ENCODE data around the gene TEX51.

Gene TEX51

DNA sequence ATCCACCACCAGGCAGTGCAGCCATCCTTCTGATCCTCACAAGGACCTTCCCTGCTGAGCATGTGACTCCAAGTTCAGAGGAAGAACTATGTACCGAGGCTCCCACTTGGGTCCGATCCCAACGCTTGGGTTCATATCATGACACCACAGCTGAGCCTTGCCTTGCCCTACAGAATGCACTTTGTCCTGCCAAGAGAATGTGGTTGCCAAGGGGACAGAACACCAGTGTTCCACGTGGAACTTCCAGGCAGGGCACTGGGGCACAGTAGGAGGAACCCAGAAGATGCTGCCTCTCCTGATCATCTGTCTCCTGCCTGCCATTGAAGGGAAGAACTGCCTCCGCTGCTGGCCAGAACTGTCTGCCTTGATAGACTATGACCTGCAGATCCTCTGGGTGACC lies at the start of gene TEX51:
TEX51 (plus strand) TSS at position 255 of the 400 bp plus-strand sequence; CDS start at position 284, 29 bp downstream.
- Mint-ChIP-seq H3K27me3 (peaks cover 6% of the 10 kb centered on the region), H3K4me1 (no peaks in the 10 kb centered on the region), H3K36me3 (ENCODE audit: low read depth) (no peaks in the 10 kb centered on the region), H3K4me3 (no peak within 1 kb of the TSS), H3K9me3 (no peaks in the 10 kb centered on the region), H3K27ac (no peak within 1 kb of the TSS)
- ATAC-seq (no peak), DNase-seq (no peak)

DNA sequence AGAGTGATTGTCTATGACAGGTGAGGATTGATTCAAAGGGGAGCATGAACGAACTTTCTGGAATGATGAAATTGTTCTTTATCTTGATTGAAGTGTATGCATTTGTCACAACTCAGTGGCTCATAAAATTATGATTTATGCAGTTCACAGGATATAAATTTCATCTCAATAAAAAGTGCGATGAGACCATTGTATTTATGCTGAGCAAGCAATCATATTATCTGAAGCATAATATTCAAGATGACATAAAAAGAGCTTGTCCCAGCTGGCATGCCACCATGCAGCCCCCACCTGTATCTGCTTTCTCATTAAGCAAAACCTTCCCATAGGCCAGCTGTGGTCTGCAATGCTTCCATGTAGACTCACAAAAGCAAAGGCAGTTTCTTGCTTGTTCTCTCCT lies 49.6 kb upstream of the TEX51 start:
- DNase-seq, result no peak
- no peaks in the 10 kb centered on the region for H3K36me3 Mint-ChIP-seq (ENCODE audit: low read depth)
- H3K4me3 Mint-ChIP-seq, result no peak overlapping the region
- no peak for ATAC-seq
- peaks cover 1% of the 10 kb centered on the region for H3K27me3 Mint-ChIP-seq
- no peaks in the 10 kb centered on the region for H3K9me3 Mint-ChIP-seq
- no peak overlapping the region for H3K27ac Mint-ChIP-seq
- H3K4me1 Mint-ChIP-seq, result no peaks in the 10 kb centered on the region

DNA sequence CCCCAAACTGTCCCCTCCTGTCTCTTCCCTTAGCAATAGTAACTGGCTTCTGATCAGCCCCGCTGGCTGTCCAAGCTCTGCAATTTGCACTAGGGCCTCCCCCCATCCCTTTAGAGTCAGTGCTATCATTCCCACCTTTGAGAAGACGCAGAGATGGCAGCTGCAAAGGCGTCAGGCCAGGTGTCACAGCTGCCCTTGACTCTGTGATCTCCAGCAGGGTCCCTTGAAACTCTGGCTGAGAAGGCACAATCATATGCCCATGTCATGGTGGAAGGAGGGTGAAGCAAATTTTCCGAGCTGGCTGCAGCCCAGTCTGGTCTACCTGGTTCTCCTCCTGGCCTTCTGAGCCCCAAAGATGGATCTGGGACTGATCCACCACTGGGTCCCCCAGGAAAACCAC lies 49.2 kb upstream of the TEX51 start:
- H3K4me1 Mint-ChIP-seq, result no peaks in the 10 kb centered on the region
- H3K27ac Mint-ChIP-seq, result no peak overlapping the region
- DNase-seq (no peak), ATAC-seq (no peak)
- no peaks in the 10 kb centered on the region for H3K36me3 Mint-ChIP-seq (ENCODE audit: low read depth)
- H3K4me3 Mint-ChIP-seq, result no peak overlapping the region
- peaks cover 2% of the 10 kb centered on the region for H3K27me3 Mint-ChIP-seq
- H3K9me3 Mint-ChIP-seq, result no peaks in the 10 kb centered on the region

DNA sequence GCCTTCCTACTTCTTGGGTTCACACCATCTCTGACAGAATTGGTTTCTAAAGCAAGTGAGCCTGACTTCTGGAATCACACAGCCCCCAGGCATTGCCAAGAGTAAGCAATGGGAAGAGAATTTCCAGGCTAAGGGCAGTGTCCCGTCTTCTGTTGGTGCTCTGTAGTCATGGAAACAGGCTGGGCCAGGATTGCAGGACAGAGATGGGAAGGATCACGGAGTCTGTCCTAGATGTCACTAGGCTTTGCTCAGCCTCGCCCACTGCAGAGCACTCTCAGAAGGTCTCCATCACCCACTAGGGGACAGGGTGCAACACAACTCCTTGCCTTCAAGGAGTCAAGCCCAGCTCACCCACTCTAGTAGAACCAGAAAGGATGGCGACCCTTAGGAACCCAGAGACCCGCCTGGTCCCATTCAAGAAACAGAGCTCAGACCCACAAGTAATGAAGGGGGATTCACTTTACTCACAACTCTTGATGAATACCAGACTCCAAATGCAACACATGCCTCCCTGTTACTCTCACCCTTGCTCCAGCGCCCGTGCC lies 48.6 kb upstream of the TEX51 start:
- no peak for ATAC-seq
- Mint-ChIP-seq H3K27me3 (peaks cover 3% of the 10 kb centered on the region), H3K9me3 (no peaks in the 10 kb centered on the region), H3K4me1 (no peaks in the 10 kb centered on the region), H3K27ac (no peak overlapping the region), H3K4me3 (no peak overlapping the region), H3K36me3 (ENCODE audit: low read depth) (no peaks in the 10 kb centered on the region)
- DNase-seq, result no peak

DNA sequence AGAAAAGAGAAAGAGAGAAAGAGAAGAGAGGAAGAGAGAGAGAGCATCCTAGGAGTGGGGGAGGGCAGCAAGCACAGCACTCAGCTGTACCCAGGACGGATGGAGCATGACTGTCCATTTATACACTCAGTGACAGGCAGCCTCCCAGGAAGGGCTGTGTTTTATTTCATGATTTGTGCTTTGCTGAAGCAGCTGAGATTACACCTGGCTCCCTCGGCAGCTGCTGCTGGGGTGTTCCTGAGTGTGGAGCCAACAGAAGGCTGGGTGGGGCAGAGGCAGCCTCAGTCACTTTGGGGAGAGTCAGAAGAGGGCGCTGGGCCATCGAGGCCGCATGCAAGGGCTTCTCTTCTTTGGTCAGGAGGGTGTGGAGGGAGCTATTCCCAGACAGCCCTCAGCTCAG lies 47.8 kb upstream of the TEX51 start:
- H3K36me3 Mint-ChIP-seq (ENCODE audit: low read depth), result no peaks in the 10 kb centered on the region
- H3K4me1 Mint-ChIP-seq, result no peaks in the 10 kb centered on the region
- no peaks in the 10 kb centered on the region for H3K9me3 Mint-ChIP-seq
- no peak overlapping the region for H3K27ac Mint-ChIP-seq
- H3K4me3 Mint-ChIP-seq, result no peak overlapping the region
- ATAC-seq (no peak), DNase-seq (no peak)
- peaks cover 3% of the 10 kb centered on the region for H3K27me3 Mint-ChIP-seq

DNA sequence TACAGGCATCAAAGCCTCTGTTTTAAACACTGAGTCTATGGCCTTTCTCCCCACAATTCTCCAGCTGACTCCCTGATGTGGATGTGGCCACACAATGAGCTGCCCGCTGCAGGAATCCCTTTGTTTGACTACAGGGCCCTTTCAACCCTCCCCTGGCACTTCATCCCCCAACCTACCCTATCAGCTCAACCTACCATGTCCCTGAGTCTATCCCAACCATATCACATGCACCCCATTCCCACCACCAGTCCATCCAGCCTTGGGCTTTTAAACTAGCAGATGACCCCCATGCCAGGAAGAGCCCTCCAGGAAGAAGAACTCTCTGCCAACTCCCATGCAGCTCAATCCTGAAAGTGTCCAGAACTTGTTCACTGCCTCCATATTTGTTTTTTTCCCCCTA lies 46.9 kb upstream of the TEX51 start:
- ATAC-seq (no peak), DNase-seq (no peak)
- Mint-ChIP-seq H3K4me1 (no peaks in the 10 kb centered on the region), H3K27ac (no peak overlapping the region), H3K4me3 (no peak overlapping the region), H3K36me3 (ENCODE audit: low read depth) (no peaks in the 10 kb centered on the region), H3K9me3 (no peaks in the 10 kb centered on the region), H3K27me3 (peaks cover 3% of the 10 kb centered on the region)

DNA sequence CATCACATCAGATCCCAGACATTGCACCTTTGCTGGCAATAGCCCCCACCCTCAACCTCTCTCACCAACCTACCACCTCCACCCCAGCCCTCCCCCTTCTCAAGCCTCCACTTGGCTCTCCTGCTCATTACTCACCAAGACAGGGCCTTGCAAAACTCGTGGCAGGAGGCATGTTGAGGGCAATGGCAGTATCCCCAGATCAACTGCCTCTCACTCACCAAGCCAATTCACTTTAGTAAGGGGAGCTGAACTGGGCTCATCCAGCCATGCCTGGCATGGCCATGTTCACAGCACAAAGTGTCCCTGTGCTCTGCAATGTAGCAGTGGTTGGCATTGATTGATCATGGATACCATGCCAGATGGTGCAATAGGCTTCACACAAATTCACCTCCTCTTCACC lies 46.3 kb upstream of the TEX51 start:
- Mint-ChIP-seq H3K9me3 (no peaks in the 10 kb centered on the region), H3K4me3 (no peak overlapping the region), H3K27ac (no peak overlapping the region), H3K27me3 (peaks cover 3% of the 10 kb centered on the region), H3K4me1 (no peaks in the 10 kb centered on the region), H3K36me3 (ENCODE audit: low read depth) (no peaks in the 10 kb centered on the region)
- DNase-seq (no peak), ATAC-seq (no peak)

DNA sequence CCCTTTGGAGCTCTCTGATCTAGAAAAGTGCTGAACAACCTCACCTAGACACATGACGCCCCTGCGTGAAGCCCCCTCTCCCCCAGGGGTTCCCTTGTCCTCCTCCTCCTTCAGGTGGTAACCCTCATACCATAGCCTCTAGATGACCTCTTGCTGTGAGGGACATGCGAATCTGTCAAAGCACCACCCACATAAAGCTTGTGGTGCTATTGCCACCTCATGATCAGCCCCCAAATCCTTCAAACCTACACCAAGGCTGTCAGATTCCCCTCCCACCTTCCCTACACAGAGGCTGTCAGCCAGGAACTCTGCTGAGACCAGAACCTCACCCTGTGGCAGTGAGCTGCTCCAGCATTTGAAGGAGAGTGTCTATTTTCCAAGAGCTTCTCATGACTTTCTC lies 43.1 kb upstream of the TEX51 start:
- DNase-seq (no peak), ATAC-seq (no peak)
- Mint-ChIP-seq H3K9me3 (no peaks in the 10 kb centered on the region), H3K4me1 (no peaks in the 10 kb centered on the region), H3K27ac (no peak overlapping the region), H3K36me3 (ENCODE audit: low read depth) (no peaks in the 10 kb centered on the region), H3K4me3 (no peak overlapping the region), H3K27me3 (peaks cover 3% of the 10 kb centered on the region)

DNA sequence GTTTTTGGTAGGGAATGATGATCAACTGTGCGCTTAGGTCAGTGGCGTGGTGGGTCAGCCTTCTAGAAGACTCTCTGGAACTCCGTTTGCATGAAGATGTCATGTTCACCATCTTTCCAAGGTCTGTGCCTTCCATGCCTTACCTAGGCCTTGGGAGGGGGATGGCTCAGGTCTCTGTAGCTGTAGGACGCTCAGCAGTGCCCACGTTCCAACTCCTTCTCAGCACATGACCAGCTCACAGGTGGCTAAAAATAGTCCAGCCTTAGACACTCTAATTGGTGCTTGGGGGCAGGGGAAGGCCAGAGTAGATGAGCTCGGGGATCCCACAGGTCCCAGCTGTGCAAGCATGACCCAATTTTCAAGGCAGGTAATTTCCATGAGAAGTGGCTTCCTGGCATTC lies 42.3 kb upstream of the TEX51 start:
- H3K36me3 Mint-ChIP-seq (ENCODE audit: low read depth), result no peaks in the 10 kb centered on the region
- ATAC-seq, result no peak
- no peak overlapping the region for H3K4me3 Mint-ChIP-seq
- no peak for DNase-seq
- H3K27me3 Mint-ChIP-seq, result peaks cover 3% of the 10 kb centered on the region
- no peak overlapping the region for H3K27ac Mint-ChIP-seq
- no peaks in the 10 kb centered on the region for H3K9me3 Mint-ChIP-seq
- H3K4me1 Mint-ChIP-seq, result no peaks in the 10 kb centered on the region

DNA sequence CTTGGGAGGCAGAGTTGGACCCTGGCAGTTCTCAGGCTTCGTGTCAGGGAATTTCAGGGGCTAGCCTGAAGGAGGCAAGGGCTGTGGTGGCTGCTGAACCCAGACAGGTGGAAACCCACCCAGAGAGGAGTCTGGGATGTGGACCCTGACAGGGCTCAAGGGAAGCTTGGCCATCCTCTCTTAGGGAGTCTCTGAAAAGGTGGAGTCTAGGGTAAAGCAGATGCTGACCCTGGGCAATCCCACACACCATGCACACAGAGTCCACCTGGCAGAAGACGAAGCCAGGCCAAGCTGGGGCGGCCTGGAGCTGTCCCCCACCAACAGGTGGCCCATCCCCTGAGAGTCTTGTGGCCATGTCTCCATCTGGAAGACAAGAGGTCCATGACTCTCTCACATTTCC lies 41.2 kb upstream of the TEX51 start:
- Mint-ChIP-seq H3K27ac (no peak overlapping the region), H3K9me3 (no peaks in the 10 kb centered on the region), H3K4me1 (no peaks in the 10 kb centered on the region), H3K27me3 (peaks cover 3% of the 10 kb centered on the region), H3K36me3 (ENCODE audit: low read depth) (no peaks in the 10 kb centered on the region), H3K4me3 (no peak overlapping the region)
- ATAC-seq (no peak), DNase-seq (no peak)

DNA sequence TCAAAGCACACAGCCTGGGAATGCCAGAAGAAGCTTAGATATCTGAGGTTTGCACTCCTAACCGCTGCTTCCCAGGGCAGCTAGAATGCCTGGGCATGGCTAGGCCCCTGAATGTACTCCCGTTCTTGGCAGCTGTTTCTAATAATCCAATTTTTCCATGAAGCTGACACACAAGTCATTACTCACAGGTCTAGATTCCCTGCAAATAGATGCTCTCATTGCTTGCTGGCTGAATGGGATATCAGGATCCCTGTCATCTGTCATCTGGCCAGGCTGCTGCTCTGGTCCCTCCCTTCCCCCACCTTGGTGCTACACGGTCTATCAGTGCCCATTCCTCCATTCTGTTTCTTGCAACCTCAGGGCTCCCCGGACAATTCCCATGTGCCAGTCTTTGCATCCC lies 40.7 kb upstream of the TEX51 start:
- Mint-ChIP-seq H3K9me3 (no peaks in the 10 kb centered on the region), H3K27me3 (peaks cover 5% of the 10 kb centered on the region), H3K27ac (no peak overlapping the region), H3K36me3 (ENCODE audit: low read depth) (no peaks in the 10 kb centered on the region), H3K4me1 (no peaks in the 10 kb centered on the region), H3K4me3 (no peak overlapping the region)
- DNase-seq (no peak), ATAC-seq (no peak)

DNA sequence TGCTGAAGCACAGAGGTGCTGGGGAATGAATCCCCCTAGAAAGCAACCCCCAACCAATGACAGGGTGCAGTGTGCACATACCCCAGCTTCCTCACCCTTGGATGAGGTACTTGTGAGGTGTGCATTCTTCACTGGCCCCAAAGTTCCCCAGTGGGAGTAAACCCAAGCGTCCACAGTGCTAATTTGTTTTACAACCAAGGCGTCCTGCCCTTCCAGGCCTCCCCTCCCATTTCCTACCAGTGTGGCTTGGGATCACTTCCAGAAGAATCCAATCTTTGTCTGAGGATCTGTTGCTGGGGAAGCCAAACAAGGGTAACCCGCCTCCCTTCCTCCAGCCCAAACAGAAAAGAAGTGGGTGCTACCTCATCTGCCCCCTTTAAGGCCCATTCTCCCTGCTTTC lies 40.3 kb upstream of the TEX51 start:
- DNase-seq (no peak), ATAC-seq (no peak)
- no peaks in the 10 kb centered on the region for H3K9me3 Mint-ChIP-seq
- no peak overlapping the region for H3K4me3 Mint-ChIP-seq
- H3K4me1 Mint-ChIP-seq, result no peaks in the 10 kb centered on the region
- no peaks in the 10 kb centered on the region for H3K36me3 Mint-ChIP-seq (ENCODE audit: low read depth)
- H3K27me3 Mint-ChIP-seq, result peaks cover 5% of the 10 kb centered on the region
- no peak overlapping the region for H3K27ac Mint-ChIP-seq

DNA sequence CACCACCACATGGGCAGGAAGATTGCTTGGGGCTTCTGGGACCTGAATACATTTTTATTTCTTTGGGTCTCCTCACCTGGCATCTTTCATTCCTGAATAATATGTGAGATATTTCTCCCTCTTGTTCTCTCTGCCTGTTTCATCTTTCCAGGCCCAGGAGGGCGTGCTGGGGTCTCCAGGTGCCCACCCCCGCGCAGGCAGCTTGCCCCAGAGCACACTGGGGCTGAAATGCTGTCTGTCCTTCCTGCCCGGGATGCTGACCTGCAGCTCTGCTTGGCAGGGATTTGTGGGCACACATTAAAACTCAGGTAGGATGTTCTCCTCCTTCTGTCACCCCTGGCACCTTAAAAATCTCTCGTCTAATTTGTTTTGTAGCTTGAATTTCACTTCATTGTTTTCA lies 39.7 kb upstream of the TEX51 start:
- no peaks in the 10 kb centered on the region for H3K36me3 Mint-ChIP-seq (ENCODE audit: low read depth)
- ATAC-seq, result no peak
- no peak overlapping the region for H3K4me3 Mint-ChIP-seq
- H3K27ac Mint-ChIP-seq, result no peak overlapping the region
- no peaks in the 10 kb centered on the region for H3K9me3 Mint-ChIP-seq
- H3K4me1 Mint-ChIP-seq, result no peaks in the 10 kb centered on the region
- H3K27me3 Mint-ChIP-seq, result peaks cover 5% of the 10 kb centered on the region
- no peak for DNase-seq

DNA sequence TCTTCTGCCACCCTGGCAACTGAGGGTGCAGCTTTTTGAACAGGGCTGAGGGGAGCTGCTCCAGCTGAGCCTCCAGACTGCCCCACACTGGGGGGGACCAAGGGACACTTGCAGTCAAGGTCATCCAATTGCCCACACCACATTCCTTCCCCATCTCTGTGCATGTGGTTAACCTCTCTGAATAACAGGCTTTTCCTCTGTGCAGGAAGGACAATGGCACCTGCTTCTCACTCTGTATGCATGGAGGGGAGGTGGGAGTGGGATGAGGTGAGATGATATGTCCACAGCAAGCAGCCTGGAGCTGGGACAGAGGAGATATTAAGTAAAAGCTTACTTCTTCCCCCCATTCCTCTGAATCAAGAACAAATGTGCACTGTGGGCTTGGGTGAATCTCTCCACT lies 39.1 kb upstream of the TEX51 start:
- ATAC-seq (no peak), DNase-seq (no peak)
- no peaks in the 10 kb centered on the region for H3K36me3 Mint-ChIP-seq (ENCODE audit: low read depth)
- peaks cover 3% of the 10 kb centered on the region for H3K27me3 Mint-ChIP-seq
- H3K4me1 Mint-ChIP-seq, result no peaks in the 10 kb centered on the region
- no peaks in the 10 kb centered on the region for H3K9me3 Mint-ChIP-seq
- H3K27ac Mint-ChIP-seq, result no peak overlapping the region
- H3K4me3 Mint-ChIP-seq, result no peak overlapping the region

DNA sequence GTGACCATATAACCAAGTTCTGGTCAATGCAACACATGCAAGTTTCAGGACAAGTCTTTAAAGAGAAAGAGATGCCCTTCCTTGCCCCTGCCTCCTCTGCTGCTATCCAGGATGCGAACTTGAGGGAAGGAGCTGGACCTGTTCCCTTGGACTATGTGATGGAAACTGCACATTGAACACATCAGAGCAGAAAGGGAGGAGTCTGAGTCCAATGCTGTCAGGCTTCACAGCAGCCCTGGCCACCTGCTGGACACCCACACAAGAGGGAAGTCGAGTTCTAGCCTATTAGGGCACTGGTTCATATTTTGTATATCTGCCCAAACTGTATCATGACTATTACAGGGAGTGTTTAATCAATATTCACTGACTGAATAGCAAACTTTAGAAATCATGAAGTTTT lies 38.3 kb upstream of the TEX51 start:
- DNase-seq, result no peak
- Mint-ChIP-seq H3K36me3 (ENCODE audit: low read depth) (no peaks in the 10 kb centered on the region), H3K9me3 (no peaks in the 10 kb centered on the region)

DNA sequence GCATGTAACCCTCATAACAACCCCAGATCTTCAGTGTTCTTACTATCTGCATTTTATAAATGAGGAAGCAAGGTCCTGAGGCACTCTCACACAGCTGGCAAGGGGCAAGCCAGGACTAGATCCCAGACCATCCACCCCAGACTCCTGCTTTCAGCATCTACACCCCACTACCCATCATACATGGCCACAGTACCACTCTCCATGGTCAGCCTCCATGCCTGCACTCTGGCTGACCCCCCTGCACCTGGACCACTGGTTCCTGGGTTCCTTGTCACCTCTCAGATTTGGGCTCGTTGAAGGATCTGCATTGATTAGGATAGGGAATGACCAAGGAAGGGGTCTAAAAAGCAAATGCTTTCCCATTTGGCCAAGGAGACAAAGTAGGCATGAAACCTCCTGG lies 36.0 kb upstream of the TEX51 start:
- no peak for DNase-seq
- ATAC-seq, result no peak
- Mint-ChIP-seq H3K27me3 (peaks cover 10% of the 10 kb centered on the region), H3K9me3 (peaks cover 3% of the 10 kb centered on the region), H3K36me3 (ENCODE audit: low read depth) (no peaks in the 10 kb centered on the region), H3K4me3 (no peak overlapping the region), H3K4me1 (no peaks in the 10 kb centered on the region), H3K27ac (no peak overlapping the region)

More for the DNA sequence above, 38.3 kb upstream of the TEX51 start:
- Mint-ChIP-seq H3K27ac (no peak overlapping the region), H3K4me1 (no peaks in the 10 kb centered on the region), H3K4me3 (no peak overlapping the region), H3K27me3 (peaks cover 1% of the 10 kb centered on the region)
- no peak for ATAC-seq

All from activated naive CD8-positive, alpha-beta T cell treated with anti-CD3 and anti-CD28 coated beads, Interleukin-2, amount 50 U/mL, for 24 hours (primary cell).